GM21529 (cell line): ENCODE results near the gene KCNG1.

Experiments
- ATAC-seq: cut with Tn5 transposase; IDR thresholded peaks from one replicate; pipeline ENCODE4 v1.9.1; 2021; ENCODE audit not compliant: unreplicated experiment

KCNG1 gene

GRCh38 chr20:51014797-51015722 lies 7.8 kb downstream of the KCNG1 start:
- no peak for ATAC-seq

- ATAC-seq, result no peak
Measured at GRCh38 chr20:51013577-51014330, 9.2 kb downstream of the KCNG1 start.

- no peak for ATAC-seq
Measured at GRCh38 chr20:51012357-51012756, 10.6 kb downstream of the KCNG1 start.

- ATAC-seq, result no peak
Measured at GRCh38 chr20:51011479-51011878, 11.4 kb downstream of the KCNG1 start.

- no peak for ATAC-seq
Measured at GRCh38 chr20:51010932-51011331, 12.0 kb downstream of the KCNG1 start.

- no peak for ATAC-seq
Measured at GRCh38 chr20:51010043-51010365, 12.9 kb downstream of the KCNG1 start.

- no peak for ATAC-seq
Measured at GRCh38 chr20:51009303-51010042, 13.4 kb downstream of the KCNG1 start.

- ATAC-seq, result no peak
Measured at GRCh38 chr20:51008718-51009117, 14.2 kb downstream of the KCNG1 start.

- ATAC-seq, result no peak
Measured at GRCh38 chr20:51005214-51005613, 17.7 kb downstream of the KCNG1 start.

- no peak for ATAC-seq
Measured at GRCh38 chr20:51004781-51005180, 18.1 kb downstream of the KCNG1 start.

GRCh38 chr20:51004305-51004727 lies 18.6 kb downstream of the KCNG1 start:
- ATAC-seq, result no peak

GRCh38 chr20:51003753-51004152 lies 19.2 kb downstream of the KCNG1 start:
- no peak for ATAC-seq

- ATAC-seq, result no peak
Measured at GRCh38 chr20:51002633-51003032, 20.3 kb downstream of the KCNG1 start.

- no peak for ATAC-seq
Measured at GRCh38 chr20:51001430-51002265, 21.3 kb downstream of the KCNG1 start.

- ATAC-seq, result no peak
Measured at GRCh38 chr20:50999355-50999754, 23.6 kb downstream of the KCNG1 start.

GRCh38 chr20:50996901-50997865 lies 25.7 kb downstream of the KCNG1 start:
- ATAC-seq, result no peak

GRCh38 chr20:50995506-50995905 lies 27.4 kb downstream of the KCNG1 start:
- no peak for ATAC-seq

- ATAC-seq, result no peak
Measured at GRCh38 chr20:50993876-50994275, 29.0 kb downstream of the KCNG1 start.

- ATAC-seq, result no peak
Measured at GRCh38 chr20:50992733-50993457, 30.0 kb downstream of the KCNG1 start.
